ES-I3 (cell line): Measurements from ENCODE around the gene TRMT5.

Source experiments
- H3K36me3 ChIP-seq: 2 replicates; pipeline ENCODE4 v1.6.1; 2013; ENCODE audit warnings: mild to moderate bottlenecking, low read length, control low read depth, moderate library complexity; ENCODE audit not compliant: insufficient read depth
- H3K4me1 ChIP-seq: 2 replicates; pipeline ENCODE4 v1.6.1; 2013; ENCODE audit warnings: mild to moderate bottlenecking, control low read depth, low read length; ENCODE audit not compliant: insufficient read depth
- H3K9ac ChIP-seq: 2 replicates; pipeline ENCODE4 v1.6.1; 2013; ENCODE audit warnings: low read depth, mild to moderate bottlenecking, low read length, moderate library complexity
- H3K9me3 ChIP-seq: 2 replicates; pipeline ENCODE4 v1.6.1; 2013; ENCODE audit warnings: mild to moderate bottlenecking, low read length, moderate library complexity; ENCODE audit not compliant: control insufficient read depth, insufficient read depth

TRMT5 gene

DNA sequence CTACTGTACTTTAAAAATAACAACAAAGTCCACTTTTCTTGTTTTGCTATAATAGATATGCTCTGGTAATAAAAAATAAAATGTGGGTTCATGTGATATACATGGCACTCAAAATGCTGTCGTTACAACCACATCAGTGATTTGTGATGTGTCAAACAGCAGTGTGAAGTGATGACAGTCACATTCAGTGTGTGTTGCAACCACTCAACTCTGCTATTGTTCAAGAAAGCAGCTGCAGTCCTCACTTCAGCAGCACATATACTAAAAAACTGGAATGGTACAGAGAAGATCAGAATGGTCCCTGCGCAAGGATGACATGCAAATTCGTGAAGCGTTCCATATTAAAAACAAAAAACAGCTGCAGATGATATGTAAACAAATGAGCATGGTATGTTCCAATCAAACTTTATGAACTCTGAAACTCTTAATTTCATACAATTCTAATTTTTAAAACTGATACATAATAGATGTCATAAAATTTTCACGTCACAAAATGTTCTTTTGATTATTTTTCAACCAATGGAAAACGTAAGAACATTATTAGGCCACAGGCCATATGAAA, 6.7 kb downstream of the TRMT5 start:
- H3K36me3 ChIP-seq = no peaks in the 10 kb centered on the region; the same call in none of the 2 replicates
- H3K4me1 ChIP-seq = no peaks in the 10 kb centered on the region
- no peaks in the 10 kb centered on the region for H3K9me3 ChIP-seq
- H3K9ac ChIP-seq = no peak overlapping the region

DNA sequence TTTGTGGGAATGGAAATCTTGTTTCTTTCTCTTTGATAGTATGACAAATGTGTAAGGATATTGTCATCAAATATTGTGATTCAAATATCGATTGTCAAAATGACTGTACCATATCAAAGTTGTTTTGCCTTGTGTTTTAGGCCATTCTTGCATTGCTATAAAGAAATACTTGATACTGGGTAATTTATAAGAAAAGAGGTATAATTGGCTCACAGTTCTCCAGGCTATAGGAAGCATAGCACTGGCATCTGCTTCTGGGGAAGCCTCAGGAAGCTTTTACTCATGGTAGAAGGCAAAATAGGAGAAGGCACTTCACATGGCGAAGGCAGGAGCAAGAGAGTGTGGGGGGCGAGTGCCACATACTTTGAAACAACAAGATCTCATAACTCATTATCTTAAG, 7.8 kb downstream of the TRMT5 start:
- H3K9ac ChIP-seq = no peak overlapping the region
- 0 out of 2 replicates have a peak, but pooled peaks cover 2% of the 10 kb centered on the region for H3K4me1 ChIP-seq
- H3K9me3 ChIP-seq = no peaks in the 10 kb centered on the region
- no peaks in the 10 kb centered on the region; the same call in none of the 2 replicates for H3K36me3 ChIP-seq

DNA sequence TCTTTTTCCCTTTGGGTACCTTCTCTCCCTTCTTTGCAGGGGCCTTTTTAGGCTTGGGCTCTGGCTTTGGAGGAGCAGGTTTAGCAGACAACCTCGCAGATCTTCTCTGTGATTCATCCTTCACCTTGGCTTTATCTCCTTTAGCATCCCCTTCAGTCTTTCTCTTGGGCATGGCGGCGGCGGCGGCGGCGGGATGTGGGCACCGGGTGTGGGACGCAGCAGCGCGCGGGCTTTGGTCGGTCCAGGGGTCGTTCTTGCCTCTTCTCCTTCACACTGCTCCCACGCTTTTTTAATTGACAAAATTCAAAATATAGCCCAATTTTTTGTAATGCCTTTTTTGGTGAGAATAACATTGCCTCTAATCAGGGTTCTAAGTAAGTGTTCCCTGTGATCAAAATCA, 8.6 kb downstream of the TRMT5 start:
- 0 out of 2 replicates have a peak, but pooled peaks cover 2% of the 10 kb centered on the region for H3K4me1 ChIP-seq
- H3K9ac ChIP-seq = no peak overlapping the region
- no peaks in the 10 kb centered on the region for H3K9me3 ChIP-seq
- H3K36me3 ChIP-seq = no peaks in the 10 kb centered on the region; the same call in none of the 2 replicates

DNA sequence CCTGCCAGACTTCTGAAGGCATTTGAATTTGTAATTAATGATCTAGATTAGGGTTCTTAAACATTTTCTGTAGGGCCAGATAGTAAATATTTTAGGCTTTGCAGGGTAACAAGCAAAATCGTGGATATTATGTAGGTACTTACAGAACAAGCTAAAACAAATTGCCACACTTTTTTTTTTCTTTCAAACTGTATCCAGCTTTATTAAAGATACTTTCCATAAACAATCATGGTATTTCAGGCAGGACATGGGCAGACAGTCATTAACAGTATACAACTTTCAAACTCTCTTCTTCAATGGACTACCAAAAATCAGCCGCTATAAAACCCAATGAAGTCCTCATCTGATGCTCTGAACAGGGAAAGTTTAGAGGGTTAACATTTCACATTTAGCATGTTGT, 9.6 kb downstream of the TRMT5 start:
- Histone ChIP-seq H3K9ac (no peak overlapping the region), H3K9me3 (no peaks in the 10 kb centered on the region), H3K36me3 (no peaks in the 10 kb centered on the region; the same call in none of the 2 replicates), H3K4me1 (0 out of 2 replicates have a peak, but pooled peaks cover 2% of the 10 kb centered on the region)

DNA sequence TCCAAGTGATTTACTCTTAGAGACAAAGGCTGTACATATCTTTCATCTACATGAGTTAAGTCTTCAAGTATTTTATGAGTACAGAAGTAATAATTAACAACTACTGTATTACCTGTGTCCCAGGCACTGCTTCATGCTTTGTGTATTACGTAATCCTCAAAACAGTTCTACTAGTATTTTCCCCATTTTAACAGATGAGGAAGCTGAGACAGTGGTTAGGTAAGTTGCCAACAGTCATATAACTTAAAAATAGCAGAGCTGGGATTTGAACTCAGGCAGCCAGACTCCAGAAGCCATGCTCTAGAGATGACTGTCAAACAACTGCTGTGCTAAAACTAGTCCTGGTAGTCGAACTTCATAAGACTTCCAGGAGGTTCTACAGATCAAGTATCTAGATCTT, 10.7 kb downstream of the TRMT5 start:
- no peak overlapping the region for H3K9ac ChIP-seq
- no peaks in the 10 kb centered on the region; the same call in none of the 2 replicates for H3K36me3 ChIP-seq
- 0 out of 2 replicates have a peak, but pooled peaks cover 2% of the 10 kb centered on the region for H3K4me1 ChIP-seq
- no peaks in the 10 kb centered on the region for H3K9me3 ChIP-seq

DNA sequence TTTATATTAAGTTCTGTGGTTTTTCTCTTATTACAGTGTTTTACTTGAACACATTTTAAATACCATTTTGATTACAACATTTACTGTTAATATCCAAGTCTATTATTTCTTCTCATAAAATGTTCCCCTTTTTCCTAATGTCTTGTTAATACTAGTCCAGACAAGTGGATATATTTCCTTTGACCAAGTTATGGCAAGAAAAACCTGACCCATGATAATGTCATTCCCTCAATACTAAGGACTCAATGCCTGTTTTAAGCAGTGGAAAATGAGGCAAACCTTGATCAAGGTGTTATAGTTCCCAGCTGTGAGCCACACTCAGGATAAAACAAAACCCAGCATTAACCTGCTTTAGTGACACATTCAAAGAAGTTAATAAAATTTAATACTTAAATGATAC, 12.2 kb downstream of the TRMT5 start:
- Histone ChIP-seq H3K36me3 (no peaks in the 10 kb centered on the region; the same call in 1 of the 2 replicates), H3K4me1 (0 out of 2 replicates have a peak, but pooled peaks cover 2% of the 10 kb centered on the region), H3K9ac (no peak overlapping the region), H3K9me3 (no peaks in the 10 kb centered on the region)

DNA sequence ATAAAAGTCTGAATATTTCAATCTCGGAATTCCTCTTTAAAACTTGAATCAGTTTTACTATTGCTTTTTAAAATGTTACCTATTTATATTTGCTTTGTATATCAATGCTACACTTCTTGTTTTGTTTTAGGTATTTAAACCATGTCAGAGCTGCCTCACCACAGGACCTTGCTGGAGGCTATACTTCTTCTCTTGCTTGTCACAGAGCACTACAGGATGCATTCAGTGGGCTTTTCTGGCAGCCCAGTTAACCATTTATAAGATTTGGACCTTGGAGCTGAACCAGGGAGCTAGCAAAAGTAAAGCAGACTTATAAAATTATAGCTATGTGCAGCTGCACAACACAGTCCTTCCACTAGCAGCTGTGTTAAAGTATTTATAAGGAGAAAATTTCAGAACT, 12.8 kb downstream of the TRMT5 start:
- no peak overlapping the region for H3K9ac ChIP-seq
- H3K4me1 ChIP-seq = 0 out of 2 replicates have a peak, but pooled peaks cover 2% of the 10 kb centered on the region
- no peaks in the 10 kb centered on the region for H3K9me3 ChIP-seq
- H3K36me3 ChIP-seq = no peaks in the 10 kb centered on the region; the same call in 1 of the 2 replicates

DNA sequence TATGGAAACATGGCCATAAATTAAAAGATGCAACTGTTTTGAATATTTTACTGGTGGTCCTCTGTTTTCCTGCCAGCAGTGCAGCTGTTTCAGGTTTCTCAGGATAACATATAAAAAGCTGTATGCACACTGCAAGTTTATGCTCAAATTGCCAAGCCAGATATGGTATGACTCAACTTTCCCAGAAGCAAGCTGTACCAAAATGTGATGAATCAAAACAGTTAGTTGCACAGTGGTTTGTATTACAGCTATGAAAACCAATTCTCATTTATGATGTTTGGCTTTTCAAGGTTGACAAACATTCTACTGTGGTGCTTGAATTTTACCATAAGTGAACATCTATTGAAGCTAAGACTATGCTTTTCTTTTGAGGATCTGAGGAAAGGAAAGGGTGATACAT, 15.5 kb downstream of the TRMT5 start:
- H3K9me3 ChIP-seq = no peaks in the 10 kb centered on the region
- no peaks in the 10 kb centered on the region for H3K36me3 ChIP-seq
- H3K9ac ChIP-seq = no peak overlapping the region
- 0 out of 2 replicates have a peak, but pooled peaks cover 2% of the 10 kb centered on the region for H3K4me1 ChIP-seq

DNA sequence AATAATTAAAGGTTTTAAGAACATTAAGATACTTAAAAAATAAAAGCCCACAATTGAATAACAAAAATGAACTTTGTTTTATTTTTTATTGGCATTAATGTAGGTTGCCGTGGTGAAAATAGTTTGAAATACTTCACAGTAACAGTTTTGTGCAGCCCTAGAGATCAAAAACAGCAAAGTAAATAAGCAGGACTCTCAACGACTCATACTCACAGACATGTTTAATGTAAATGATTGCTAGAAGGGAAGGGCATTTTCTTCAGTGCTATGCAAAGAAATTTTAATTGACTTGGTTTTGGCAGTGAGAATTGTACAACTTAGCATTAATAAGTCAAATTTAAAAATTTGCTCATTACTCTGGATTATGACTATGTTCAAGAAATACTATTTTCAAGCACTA, 16.0 kb downstream of the TRMT5 start:
- Histone ChIP-seq H3K9ac (no peak overlapping the region), H3K36me3 (no peaks in the 10 kb centered on the region), H3K4me1 (0 out of 2 replicates have a peak, but pooled peaks cover 2% of the 10 kb centered on the region), H3K9me3 (no peaks in the 10 kb centered on the region)

DNA sequence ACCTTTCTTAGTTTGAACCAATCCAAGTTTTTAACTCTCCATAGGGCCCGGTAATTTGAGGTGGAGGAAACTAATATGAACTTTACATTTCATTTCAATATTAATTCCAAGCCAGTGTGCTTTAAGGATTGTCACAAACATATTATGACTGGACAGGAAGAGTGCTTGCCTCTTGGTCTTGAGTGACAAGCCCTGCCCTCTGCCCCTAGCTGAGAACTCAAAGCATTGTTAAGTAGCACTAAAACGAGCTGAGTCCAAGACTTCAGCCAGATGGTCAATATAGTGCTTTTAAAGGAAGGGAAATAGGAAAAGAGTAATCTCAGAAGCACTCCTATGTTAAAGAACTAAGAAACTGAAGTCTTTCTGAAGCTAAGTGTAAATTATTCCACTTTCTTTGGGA, 17.1 kb downstream of the TRMT5 start:
- H3K36me3 ChIP-seq = no peaks in the 10 kb centered on the region
- no peaks in the 10 kb centered on the region for H3K9me3 ChIP-seq
- H3K9ac ChIP-seq = no peak overlapping the region
- H3K4me1 ChIP-seq = 0 out of 2 replicates have a peak, but pooled peaks cover 2% of the 10 kb centered on the region

DNA sequence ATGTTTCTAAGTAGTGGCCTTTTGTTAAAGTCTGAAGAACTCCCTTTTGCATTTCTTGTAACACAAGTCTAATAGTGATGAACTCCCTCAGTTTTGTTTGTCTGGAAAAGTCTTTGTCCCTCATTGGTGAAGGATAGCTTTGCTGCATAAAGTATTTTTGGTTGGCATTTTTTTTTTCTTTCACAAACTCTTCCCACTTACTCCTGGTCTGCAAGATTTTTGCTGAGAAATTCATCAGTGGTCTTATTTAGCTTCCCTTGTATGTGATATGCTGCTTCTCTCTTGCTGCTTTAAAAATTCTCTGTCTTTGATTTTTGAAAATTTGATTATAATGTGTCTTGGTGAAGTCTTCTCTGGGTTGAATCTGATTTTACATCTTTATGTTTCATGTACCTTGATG, 22.7 kb downstream of the TRMT5 start:
- H3K9ac ChIP-seq = no peak overlapping the region

DNA sequence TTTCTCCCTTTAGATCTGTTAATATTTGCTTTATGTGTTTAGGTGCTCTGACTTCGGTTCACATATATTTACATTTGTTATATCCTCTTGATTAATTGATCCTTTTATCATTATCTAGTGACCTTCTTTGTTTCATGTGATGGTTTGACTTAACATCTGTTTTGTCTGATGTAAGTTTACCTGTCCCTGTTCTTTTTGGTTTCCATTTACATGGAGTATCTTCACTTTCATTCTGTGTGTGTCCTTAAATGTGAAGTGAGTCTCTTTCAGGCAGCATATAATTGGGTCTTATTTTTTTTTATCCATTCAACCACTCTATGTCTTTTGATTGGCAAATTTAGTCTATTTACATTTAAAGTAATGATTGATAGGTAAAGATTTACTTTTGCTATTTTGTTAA, 24.2 kb downstream of the TRMT5 start:
- Histone ChIP-seq H3K4me1 (no peaks in the 10 kb centered on the region), H3K9ac (no peak overlapping the region), H3K36me3 (no peaks in the 10 kb centered on the region), H3K9me3 (peaks cover 15% of the 10 kb centered on the region)

More for the DNA sequence above, 22.7 kb downstream of the TRMT5 start:
- H3K36me3 ChIP-seq = no peaks in the 10 kb centered on the region
- H3K4me1 ChIP-seq = no peaks in the 10 kb centered on the region
- H3K9me3 ChIP-seq = peaks cover 15% of the 10 kb centered on the region

DNA sequence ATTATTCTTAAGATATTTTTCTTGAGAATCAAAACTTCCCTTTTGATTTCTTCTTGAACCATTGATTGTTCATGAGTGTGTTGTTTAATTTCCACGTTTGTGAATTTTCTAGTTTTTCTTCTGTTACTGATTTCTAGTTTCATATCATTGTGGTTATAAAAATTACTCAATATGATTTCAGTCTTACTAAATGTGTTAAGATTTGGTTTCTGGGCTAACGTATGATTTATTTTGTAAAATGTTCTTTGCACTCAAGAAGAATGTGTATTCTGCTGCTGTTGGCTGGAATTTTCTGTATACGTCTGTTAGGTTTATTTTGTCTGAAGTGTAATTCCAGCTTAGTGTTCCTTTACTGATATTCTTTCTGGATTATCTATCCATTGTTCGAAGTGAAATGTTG, 24.7 kb downstream of the TRMT5 start:
- Histone ChIP-seq H3K4me1 (no peaks in the 10 kb centered on the region), H3K9ac (no peak overlapping the region), H3K9me3 (peaks cover 15% of the 10 kb centered on the region), H3K36me3 (no peaks in the 10 kb centered on the region)

DNA sequence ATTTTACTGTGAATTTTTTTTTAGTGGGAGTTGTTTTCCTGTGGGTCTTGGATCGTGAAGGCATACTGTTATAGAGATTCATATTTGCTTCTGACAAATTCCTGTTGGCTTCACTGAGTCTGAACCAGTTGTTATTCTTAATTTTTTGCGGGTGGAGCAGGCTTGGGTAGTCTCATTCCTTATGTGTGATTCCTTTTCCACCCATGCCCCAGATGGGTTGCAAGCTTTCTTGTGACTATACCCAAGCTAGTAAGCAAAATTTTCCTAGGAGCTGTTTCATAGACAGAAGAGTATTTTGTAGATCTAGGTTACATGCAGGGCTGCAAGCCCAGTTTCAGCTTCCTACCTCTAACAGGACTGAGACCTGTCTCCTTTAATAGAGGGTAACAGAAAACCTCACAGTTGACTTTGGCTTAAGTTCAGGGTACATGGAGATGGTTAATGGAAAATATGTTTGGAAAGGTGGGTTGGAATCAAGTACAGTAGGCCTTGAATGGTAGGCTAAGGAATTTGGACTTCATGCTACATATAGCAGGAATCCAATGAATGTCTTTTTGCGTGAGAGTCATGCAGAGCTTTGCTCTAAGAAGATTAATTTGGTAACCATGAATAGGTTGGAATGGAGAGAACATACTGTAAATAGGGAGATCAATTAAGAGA, 29.0 kb downstream of the TRMT5 start:
- Histone ChIP-seq H3K4me1 (0 out of 2 replicates have a peak, but pooled peaks cover 4% of the 10 kb centered on the region), H3K36me3 (no peaks in the 10 kb centered on the region), H3K9ac (no peak overlapping the region), H3K9me3 (peaks cover 5% of the 10 kb centered on the region)

DNA sequence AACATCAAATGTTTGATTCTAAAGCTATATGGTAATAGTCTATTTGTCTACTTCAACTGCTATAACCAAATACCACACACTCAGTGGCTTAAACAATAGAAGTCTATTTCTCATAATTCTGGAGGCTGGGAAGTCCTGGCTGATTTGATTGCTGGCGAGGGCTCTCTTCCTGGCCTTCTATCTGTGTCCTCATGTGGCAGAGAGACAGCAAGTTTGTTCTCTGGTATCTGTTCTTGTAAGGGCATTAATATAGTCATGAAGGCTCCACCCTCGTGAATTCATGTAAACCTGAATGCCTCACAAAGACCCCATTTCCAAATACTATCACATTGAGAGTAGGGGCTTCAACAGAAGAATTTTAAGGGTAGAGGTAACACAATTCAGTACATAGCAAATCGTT, 34.1 kb downstream of the TRMT5 start:
- Histone ChIP-seq H3K4me1 (0 out of 2 replicates have a peak, but pooled peaks cover 4% of the 10 kb centered on the region), H3K9ac (no peak overlapping the region), H3K36me3 (0 out of 2 replicates have a peak, but pooled peaks cover 4% of the 10 kb centered on the region), H3K9me3 (no peaks in the 10 kb centered on the region)
